Measurements from ENCODE around the gene VRK2.
"Not testable (repeated sequence)": the region's sequence is repeated elsewhere in the genome, so short reads cannot be mapped to it uniquely, and the experiment has no call there.

Gene VRK2

DNA sequence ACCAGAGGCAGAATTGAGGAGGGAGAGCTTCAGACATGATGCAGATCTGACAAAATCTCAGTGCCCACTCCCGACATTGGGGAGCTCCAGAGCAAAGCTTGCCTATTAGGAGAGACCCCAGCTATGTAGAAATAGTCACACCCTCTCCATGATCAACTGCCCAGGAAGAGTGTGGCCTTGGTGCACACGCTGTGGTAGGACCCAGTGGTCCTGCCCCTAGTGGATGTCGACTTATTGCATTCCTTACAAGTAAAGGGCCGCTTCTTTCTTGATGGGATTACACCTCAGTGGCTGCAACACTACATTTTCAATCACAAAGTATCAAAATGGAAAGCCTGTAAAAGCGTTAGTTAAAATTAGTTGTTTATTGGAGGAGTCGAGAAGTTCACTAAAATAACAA lies 64.2 kb downstream of the VRK2 start:
- no peak for DNase-seq

DNA sequence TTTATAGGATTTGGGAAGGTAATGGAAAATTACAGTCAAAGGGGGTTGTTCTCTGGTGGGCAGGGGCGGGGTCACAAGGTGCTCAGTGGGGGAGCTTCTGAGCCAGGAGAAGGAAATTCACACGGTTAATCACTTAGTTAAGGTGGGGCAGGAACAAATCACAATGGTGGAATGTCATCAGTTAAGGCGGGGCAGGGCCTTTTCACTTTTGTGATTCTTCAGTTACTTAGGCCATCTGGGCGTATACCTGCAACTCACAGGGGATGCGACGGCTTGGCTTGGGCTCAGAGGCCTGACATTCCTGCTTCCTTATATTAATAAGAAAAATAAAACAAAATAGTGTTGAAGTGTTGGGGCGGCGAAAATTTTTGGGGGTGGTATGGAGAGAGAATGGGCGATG lies 67.0 kb downstream of the VRK2 start:
- DNase-seq = not testable (repeated sequence)

DNA sequence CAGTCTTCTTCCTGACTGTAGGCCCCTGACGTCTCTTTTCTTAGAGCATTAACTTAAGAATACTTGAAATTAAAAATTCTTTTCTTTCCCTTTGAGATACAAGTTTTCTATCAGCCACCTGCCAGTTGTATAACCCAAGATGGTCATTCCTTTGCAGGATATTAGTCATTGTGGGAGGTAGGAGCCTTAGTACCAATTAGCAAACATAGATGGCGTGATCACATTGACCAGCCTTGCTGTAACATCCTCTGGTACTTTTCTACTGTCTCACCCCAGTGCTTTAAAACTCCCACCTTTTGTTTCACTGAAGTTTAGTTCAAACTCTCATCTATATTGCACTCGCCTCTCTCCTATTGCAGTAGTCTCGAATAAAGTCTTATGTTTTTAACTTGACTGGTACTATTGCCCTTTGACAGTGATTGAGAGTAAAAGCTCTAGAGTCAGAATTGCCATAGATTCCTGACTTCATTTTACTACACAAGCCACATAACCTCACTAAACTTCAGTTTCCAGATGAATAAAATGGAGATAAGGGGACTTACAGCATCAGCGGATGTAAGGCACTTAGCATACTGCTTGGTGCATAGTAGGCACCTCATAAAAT lies 74.1 kb downstream of the VRK2 start:
- no peak for DNase-seq

DNA sequence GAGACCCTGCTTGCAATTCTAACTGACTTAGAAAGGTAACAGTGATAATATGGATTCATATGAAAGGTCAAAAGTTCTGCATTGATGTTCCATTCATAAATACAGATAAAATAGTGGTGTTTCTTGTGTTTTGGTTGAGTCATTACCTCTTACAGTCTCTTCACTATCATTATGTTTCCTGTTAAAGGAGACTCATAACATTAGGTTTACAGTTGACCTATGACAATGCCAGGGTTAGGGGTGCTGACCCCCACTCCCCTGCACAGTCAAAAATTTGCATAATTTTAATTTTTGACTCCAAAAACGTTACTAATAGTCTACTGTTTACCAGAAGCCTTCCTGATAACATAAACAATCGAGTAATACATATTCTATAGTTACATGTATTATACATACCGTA lies 75.4 kb downstream of the VRK2 start:
- DNase-seq = no peak

GRCh38 chr2:58122540-58122939 lies 75.9 kb downstream of the VRK2 start:
- no peak for DNase-seq

GRCh38 chr2:58127111-58127510 lies 80.5 kb downstream of the VRK2 start:
- no peak for DNase-seq

GRCh38 chr2:58130238-58130637 lies 83.6 kb downstream of the VRK2 start:
- DNase-seq = no peak

- no peak for DNase-seq
These were observed 84.8 kb downstream of the VRK2 start for GRCh38 chr2:58131191-58132011.

- DNase-seq = no peak
These were observed 86.8 kb downstream of the VRK2 start for GRCh38 chr2:58133395-58133794.

DNA sequence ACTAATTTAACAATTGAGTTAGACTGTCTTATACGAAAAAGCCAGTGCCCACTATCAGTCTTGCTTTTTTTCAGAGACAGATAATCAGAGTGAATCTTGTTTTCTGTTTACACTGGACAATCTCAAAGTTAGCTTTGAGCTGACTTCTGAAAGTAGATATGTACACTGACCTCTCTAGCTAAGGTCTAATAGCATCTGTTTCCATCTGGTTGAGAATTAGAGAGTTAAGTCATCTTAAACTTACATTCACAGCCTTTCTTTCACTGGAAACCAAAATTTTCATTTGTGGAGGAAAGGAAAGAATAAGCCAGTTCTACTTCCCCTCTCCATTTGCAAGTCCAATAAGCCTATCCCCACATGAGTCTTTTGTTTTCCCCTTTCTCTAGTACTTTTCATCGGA lies 89.3 kb downstream of the VRK2 start:
- DNase-seq = no peak

GRCh38 chr2:58137221-58137620 lies 90.6 kb downstream of the VRK2 start:
- DNase-seq = no peak

DNA sequence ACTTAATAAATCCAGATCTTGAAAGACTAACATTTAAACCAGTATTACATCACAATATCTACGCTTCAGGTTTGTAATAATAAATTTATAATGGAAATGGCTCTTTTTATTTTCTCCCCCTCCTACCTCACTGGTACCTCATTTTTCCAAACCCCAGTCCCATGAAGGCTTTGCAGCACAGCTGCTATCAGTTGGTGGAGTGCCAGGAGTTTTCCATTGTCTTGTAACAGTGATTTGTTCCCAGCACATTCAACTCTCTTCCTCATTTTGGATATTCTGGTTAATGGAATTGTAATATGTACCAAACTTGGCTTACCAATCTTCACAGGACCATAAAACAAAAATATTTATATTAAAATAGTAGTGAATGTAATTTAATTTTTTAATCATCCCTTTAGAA lies 91.2 kb downstream of the VRK2 start:
- no peak for DNase-seq

DNA sequence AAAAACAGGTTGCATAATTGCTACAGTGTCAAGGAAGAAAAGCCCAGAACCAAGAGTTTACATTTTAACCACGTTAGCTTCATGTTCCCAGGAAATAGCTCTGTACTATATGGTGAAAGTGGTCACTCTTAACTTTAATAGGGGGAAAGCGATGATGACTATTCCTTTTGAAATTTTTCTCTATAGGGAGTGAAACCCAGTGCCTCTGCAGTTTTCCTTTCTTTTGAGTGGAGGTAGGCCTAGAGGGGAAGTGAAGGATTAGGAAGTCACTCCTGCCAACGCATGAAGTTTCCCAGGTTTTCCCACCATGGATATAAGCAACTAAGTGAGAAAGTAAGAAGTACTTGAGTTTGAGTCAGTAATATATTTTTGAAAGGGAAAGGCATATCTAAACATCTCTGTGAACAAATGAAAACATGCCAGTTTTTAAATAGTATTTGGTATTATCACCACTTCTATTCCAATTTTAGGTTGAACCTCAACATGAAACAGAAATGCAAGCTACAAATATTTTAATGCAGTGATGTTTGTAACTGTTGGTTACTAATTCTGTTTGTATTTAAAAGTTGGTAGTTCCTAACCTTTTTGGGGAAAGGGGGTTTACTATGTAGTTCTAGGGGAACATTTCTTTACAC lies 91.9 kb downstream of the VRK2 start:
- no peak for DNase-seq

DNA sequence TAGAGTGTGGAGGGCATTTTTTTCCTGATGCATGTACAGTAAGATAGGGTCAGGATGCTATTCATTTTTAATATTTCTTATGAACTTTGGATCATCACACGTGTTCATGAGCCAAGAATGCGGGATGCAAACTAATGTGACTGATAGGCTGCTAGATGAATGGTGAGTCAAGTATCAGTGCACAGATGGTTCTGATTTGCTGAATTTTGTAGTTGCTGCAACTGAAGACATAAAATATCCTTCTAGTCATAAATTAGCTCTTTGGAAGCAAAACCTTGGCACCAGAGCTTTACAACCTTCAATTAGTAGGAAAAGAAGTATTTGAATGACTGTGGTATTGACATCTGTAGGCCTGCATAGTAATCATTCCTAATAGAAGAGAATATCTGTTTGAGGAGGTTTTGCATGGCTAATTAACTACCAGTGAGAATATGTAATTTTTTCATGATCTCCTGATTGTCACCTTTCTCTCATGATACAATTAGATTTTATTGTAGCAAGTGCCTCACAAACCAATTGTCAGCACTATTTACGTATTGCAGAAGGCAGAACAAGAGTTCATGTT lies 94.0 kb downstream of the VRK2 start:
- DNase-seq = no peak

DNA sequence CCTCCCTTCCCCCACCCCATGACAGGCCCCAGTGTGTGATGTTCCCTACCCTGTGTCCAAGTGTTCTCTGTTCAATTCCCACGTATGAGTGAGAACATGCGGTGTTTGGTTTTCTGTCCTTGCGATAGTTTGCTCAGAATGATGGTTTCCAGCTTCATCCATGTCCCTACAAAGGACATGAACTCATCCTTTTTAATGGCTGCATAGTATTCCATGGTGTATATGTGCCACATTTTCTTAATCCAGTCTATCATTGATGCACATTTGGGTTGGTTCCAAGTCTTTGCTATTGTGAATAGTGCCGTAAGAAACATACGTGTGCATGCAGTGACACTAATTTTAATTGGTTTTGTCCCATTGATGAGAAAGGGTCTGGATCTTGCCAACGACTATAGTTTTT lies 99.2 kb downstream of the VRK2 start:
- DNase-seq = not testable (repeated sequence)

GRCh38 chr2:58146707-58147106 lies 100.1 kb downstream of the VRK2 start:
- no peak for DNase-seq

DNA sequence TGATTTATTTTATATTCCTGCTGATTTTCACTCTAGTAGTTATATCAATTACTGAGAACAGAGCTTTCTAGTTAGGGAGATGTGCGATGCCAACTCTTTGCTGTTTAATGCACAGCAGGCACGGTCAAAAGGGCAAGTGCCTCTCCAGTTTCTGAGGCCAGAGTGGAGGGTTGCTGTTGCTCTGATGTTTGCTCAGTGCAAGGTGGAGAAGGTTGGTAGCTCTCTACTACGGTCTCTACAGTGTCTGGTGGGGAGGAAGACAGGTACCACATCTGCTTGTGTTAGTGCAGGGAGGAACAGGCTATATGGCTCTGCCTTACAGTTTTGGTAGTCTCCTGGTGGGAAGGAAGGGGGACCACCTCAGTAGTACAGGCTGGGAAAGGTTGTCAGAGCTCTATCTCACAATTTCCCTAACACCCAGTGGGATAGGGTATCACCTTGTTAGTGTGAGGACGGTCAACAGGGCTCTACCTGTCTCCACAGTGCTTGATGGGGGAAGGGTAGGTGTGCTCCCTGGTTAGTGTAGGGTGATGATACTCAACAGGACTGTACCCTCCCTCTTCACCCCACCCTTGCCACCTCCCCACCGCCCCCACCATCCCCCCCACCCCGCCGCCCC lies 108.7 kb downstream of the VRK2 start:
- DNase-seq = peak; percentile 40

GRCh38 chr2:58156780-58157179 lies 110.2 kb downstream of the VRK2 start:
- DNase-seq = no peak

GRCh38 chr2:58157754-58158153 lies 111.1 kb downstream of the VRK2 start:
- DNase-seq = no peak

GRCh38 chr2:58158481-58158880 lies 111.9 kb downstream of the VRK2 start:
- no peak for DNase-seq

DNA sequence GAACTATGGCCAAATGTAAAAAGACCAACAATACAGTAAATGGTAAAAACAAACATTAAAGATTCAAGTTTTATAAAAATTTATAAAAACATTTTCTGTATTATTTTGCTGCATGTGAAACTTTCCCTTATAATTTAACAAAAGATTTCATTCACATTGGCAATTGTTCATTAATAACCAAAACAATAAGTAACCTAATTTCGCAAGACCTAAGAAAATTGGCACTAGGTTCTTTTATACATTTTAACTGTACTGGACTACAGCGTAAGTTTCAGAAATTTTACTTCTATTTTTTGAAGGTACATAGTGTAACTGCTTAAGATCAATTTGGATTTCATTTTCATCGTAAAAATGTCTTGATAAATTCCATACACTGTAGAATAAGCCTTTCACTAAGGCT lies 117.3 kb downstream of the VRK2 start:
- no peak for DNase-seq

GRCh38 chr2:58168130-58168529 lies 121.5 kb downstream of the VRK2 start:
- DNase-seq = not testable (repeated sequence)

GRCh38 chr2:58169845-58170244 lies 123.2 kb downstream of the VRK2 start:
- not testable (repeated sequence) for DNase-seq
